Osteocyte (in vitro differentiated cells): ENCODE measurements around the gene BECN2. TPM values are rescaled to one million over a fixed set of nuclear protein-coding genes. Genes with fewer than 3 reads are reported as not detected.

Source experiments
- DNase-seq: peaks from one replicate; pipeline ENCODE4 v3.0.0; 2021; ENCODE audit warnings: mixed read lengths; ENCODE audit not compliant: unreplicated experiment; ENCODE audit errors: extremely low spot score
- H3K27ac Mint-ChIP-seq: one replicate; pipeline ENCODE4 v1.8.0; 2021; ENCODE audit warnings: mild to moderate bottlenecking, mixed read lengths; ENCODE audit not compliant: unreplicated experiment
- H3K27me3 Mint-ChIP-seq: one replicate; pipeline ENCODE4 v1.8.0; 2021; ENCODE audit warnings: mixed read lengths; ENCODE audit not compliant: unreplicated experiment
- H3K36me3 Mint-ChIP-seq: one replicate; pipeline ENCODE4 v1.8.0; 2021; ENCODE audit warnings: mixed read lengths; ENCODE audit not compliant: unreplicated experiment
- H3K4me1 Mint-ChIP-seq: one replicate; pipeline ENCODE4 v1.8.0; 2021; ENCODE audit warnings: mixed read lengths; ENCODE audit not compliant: unreplicated experiment
- H3K4me3 Mint-ChIP-seq: one replicate; pipeline ENCODE4 v1.8.0; 2021; ENCODE audit warnings: mild to moderate bottlenecking, moderate library complexity, mixed read lengths; ENCODE audit not compliant: unreplicated experiment
- H3K9me3 Mint-ChIP-seq: one replicate; pipeline ENCODE4 v1.8.0; 2021; ENCODE audit warnings: mixed read lengths; ENCODE audit not compliant: unreplicated experiment
- CTCF ChIP-seq: fragments of 200-600 bp; sonication (generic); IDR thresholded peaks from 2 replicates; pipeline ENCODE4 v1.5.0; 2021; ENCODE audit warnings: antibody characterized with exemption, mild to moderate bottlenecking, moderate library complexity
- total RNA-seq: library from RNA; stranded (reverse); gene quantifications from 2 replicates; pipeline ENCODE4 v1.2.1, GENCODE V29; 2021

BECN2 gene
- total RNA-seq, 1 donor from 2014 or later, result not detected

- Mint-ChIP-seq H3K36me3 (no peaks in the 10 kb centered on the region), H3K4me3 (no peak overlapping the region), H3K27me3 (no peaks in the 10 kb centered on the region), H3K9me3 (no peaks in the 10 kb centered on the region), H3K4me1 (peaks cover 29% of the 10 kb centered on the region), H3K27ac (no peak overlapping the region)
- TF ChIP-seq CTCF, result no peak
- peak; percentile 85 for DNase-seq
Observed at GRCh38 chr1:241990040-241990439, 32.5 kb downstream of the BECN2 start.

GRCh38 chr1:241992734-241993133 is 35.2 kb downstream of the BECN2 start:
- no peaks in the 10 kb centered on the region for H3K27me3 Mint-ChIP-seq
- H3K27ac Mint-ChIP-seq, result peak overlapping the region; percentile 31
- H3K9me3 Mint-ChIP-seq, result no peaks in the 10 kb centered on the region
- no peak for DNase-seq
- peaks cover 29% of the 10 kb centered on the region for H3K4me1 Mint-ChIP-seq
- no peaks in the 10 kb centered on the region for H3K36me3 Mint-ChIP-seq
- TF ChIP-seq CTCF, result no peak
- no peak overlapping the region for H3K4me3 Mint-ChIP-seq

GRCh38 chr1:241994171-241994570 is 36.6 kb downstream of the BECN2 start:
- Mint-ChIP-seq H3K4me3 (no peak overlapping the region), H3K9me3 (no peaks in the 10 kb centered on the region)

GRCh38 chr1:241997401-241997998 is 39.9 kb downstream of the BECN2 start:
- H3K4me1 Mint-ChIP-seq, result peaks cover 19% of the 10 kb centered on the region
- DNase-seq, result no peak
- TF ChIP-seq CTCF, result no peak
- H3K27ac Mint-ChIP-seq, result no peak overlapping the region
- H3K4me3 Mint-ChIP-seq, result no peak overlapping the region
- H3K27me3 Mint-ChIP-seq, result no peaks in the 10 kb centered on the region
- no peaks in the 10 kb centered on the region for H3K36me3 Mint-ChIP-seq
- no peaks in the 10 kb centered on the region for H3K9me3 Mint-ChIP-seq

More at GRCh38 chr1:241994171-241994570, 36.6 kb downstream of the BECN2 start:
- Mint-ChIP-seq H3K4me1 (peaks cover 32% of the 10 kb centered on the region), H3K36me3 (no peaks in the 10 kb centered on the region), H3K27ac (no peak overlapping the region), H3K27me3 (no peaks in the 10 kb centered on the region)
- DNase-seq, result no peak
- TF ChIP-seq CTCF, result no peak

GRCh38 chr1:241998412-241998921 is 40.9 kb downstream of the BECN2 start:
- H3K4me1 Mint-ChIP-seq, result peaks cover 11% of the 10 kb centered on the region
- TF ChIP-seq CTCF, result peak; percentile 91
- DNase-seq, result peak; percentile 87
- no peaks in the 10 kb centered on the region for H3K9me3 Mint-ChIP-seq
- H3K36me3 Mint-ChIP-seq, result no peaks in the 10 kb centered on the region
- peak overlapping the region; percentile 70 for H3K4me3 Mint-ChIP-seq
- no peak overlapping the region for H3K27ac Mint-ChIP-seq
- H3K27me3 Mint-ChIP-seq, result no peaks in the 10 kb centered on the region
